ENCODE measurements around the gene CRNN. TPM values are rescaled to one million over a fixed set of nuclear protein-coding genes. Genes with fewer than 3 reads are reported as not detected.

Gene CRNN
- total RNA-seq, 4 donors from 2014 or later, result not detected

DNA sequence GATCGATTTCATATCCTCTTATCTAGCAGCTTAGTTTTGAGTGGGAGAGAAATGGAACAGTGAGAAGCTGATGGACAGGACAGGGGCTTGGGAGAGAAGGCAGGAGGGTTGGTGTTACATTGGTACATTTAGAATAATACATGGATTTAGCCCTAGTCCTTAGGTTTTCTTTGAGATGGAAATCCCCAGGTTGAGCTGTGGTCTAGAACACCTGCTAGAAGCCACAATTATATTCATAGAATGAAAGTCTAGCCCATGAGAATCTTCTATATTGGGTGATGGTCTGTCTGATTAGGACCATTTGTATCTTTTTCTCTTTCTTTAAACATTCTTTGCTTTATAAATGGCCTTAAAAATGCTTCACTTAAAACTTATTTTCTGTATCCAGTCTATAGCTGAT, 19.9 kb downstream of the CRNN start:
- Histone ChIP-seq H3K36me3 (no peaks in the 10 kb centered on the region), H3K9me3 (no peaks in the 10 kb centered on the region), H3K4me3 (no peak overlapping the region), H3K27me3 (no peaks in the 10 kb centered on the region), H3K4me1 (no peaks in the 10 kb centered on the region), H3K27ac (no peak overlapping the region)
- no peak for DNase-seq
- intact Hi-C loops (cut with DNase I; ENCODE audit: low total_unique reads) (no loop called here), in situ Hi-C loops (cut with MboI; ENCODE audit: low sequenced_read_pairs in 4 of 4) (no loop called here)
- ATAC-seq, result no peak
- TF ChIP-seq, protein P1, sequence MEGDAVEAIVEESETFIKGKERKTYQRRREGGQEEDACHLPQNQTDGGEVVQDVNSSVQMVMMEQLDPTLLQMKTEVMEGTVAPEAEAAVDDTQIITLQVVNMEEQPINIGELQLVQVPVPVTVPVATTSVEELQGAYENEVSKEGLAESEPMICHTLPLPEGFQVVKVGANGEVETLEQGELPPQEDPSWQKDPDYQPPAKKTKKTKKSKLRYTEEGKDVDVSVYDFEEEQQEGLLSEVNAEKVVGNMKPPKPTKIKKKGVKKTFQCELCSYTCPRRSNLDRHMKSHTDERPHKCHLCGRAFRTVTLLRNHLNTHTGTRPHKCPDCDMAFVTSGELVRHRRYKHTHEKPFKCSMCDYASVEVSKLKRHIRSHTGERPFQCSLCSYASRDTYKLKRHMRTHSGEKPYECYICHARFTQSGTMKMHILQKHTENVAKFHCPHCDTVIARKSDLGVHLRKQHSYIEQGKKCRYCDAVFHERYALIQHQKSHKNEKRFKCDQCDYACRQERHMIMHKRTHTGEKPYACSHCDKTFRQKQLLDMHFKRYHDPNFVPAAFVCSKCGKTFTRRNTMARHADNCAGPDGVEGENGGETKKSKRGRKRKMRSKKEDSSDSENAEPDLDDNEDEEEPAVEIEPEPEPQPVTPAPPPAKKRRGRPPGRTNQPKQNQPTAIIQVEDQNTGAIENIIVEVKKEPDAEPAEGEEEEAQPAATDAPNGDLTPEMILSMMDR (IDR thresholded peaks at IDR 0.05 in 4 of 5, conservative IDR thresholded peaks at IDR 0.05 in 1 of 5), result no peak
- TF ChIP-seq POLR2A (IDR thresholded peaks at IDR 0.05), result no peak

DNA sequence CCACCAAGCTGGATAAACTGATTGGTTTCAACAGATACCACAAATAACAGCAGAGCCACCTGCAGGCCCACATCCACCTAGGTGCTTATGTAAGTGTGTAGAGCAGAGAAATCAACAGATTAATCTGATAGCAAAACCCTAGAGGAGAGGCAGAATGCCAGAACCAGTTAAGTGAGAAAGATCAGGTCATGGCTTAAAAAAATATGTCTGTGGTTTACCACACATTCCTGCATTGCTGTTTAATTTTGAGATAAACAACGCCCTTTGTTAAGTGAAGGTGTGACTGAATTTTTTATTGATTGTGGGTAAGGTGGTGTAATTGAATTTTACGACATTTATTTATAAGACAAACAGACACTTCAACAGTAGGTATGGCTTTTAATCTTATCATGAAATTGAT, 21.2 kb downstream of the CRNN start:
- in situ Hi-C loops (cut with MboI; ENCODE audit: low sequenced_read_pairs in 4 of 4), result no loop called here
- H3K4me3 ChIP-seq, result no peak overlapping the region
- no peaks in the 10 kb centered on the region for H3K36me3 ChIP-seq
- TF ChIP-seq, protein P1 (IDR thresholded peaks at IDR 0.05 in 4 of 5, conservative IDR thresholded peaks at IDR 0.05 in 1 of 5), result no peak
- ATAC-seq (no peak), DNase-seq (no peak)
- intact Hi-C loops (cut with DNase I; ENCODE audit: low total_unique reads), result no loop called here
- no peak overlapping the region for H3K27ac ChIP-seq
- no peaks in the 10 kb centered on the region for H3K27me3 ChIP-seq
- H3K9me3 ChIP-seq, result no peaks in the 10 kb centered on the region
- no peaks in the 10 kb centered on the region for H3K4me1 ChIP-seq

DNA sequence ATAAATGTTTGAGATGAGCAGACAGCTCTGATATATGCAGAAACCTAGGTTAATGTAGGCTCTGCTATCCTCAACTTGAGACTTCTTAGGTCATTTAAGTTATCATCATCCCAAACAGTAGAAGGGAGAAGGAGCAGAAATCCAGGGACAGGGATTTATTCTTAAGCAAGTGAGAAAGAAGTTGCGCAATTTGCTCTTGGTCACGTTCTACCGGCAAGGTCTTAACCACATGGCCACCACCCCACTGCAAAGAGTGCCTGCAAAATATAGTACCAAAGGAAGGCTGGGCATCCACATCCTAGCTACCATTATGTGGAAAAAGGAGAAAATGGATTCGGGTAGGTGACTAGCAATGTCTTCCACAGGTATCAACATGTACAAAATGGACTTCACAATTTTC, 25.2 kb downstream of the CRNN start:
- DNase-seq, result no peak
- Histone ChIP-seq H3K36me3 (no peaks in the 10 kb centered on the region), H3K4me3 (no peak overlapping the region), H3K4me1 (no peaks in the 10 kb centered on the region), H3K27ac (no peak overlapping the region), H3K27me3 (no peaks in the 10 kb centered on the region), H3K9me3 (no peaks in the 10 kb centered on the region)
- intact Hi-C loops (cut with DNase I; ENCODE audit: low total_unique reads), result no loop called here
- TF ChIP-seq, protein P1 (IDR thresholded peaks at IDR 0.05 in 4 of 5, conservative IDR thresholded peaks at IDR 0.05 in 1 of 5), result no peak
- TF ChIP-seq POLR2A (IDR thresholded peaks at IDR 0.05), result no peak
- in situ Hi-C loops (cut with MboI; ENCODE audit: low sequenced_read_pairs in 4 of 4), result no loop called here
- no peak for ATAC-seq

DNA sequence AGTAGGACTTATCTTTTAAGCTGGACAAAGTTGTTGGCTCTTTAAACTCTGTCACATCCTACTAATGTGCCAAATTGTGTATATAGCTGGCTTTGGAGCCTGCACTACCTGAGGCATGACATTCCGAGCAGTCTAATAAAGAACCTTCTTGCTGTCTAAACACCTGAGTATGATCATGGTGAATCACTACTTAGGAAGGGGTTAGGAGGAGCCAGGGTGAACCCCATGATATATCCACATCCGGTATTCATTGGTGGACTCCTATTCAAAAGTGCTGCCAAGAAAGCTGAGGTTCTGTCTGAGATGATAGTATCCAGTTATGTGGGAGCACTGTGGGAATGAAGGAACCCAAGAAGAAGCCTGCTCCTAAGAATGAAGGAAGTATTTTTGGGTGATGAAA, 27.1 kb downstream of the CRNN start:
- TF ChIP-seq, protein P1 (IDR thresholded peaks at IDR 0.05 in 4 of 5, conservative IDR thresholded peaks at IDR 0.05 in 1 of 5), result no peak
- no peak for TF ChIP-seq POLR2A (IDR thresholded peaks at IDR 0.05)
- ATAC-seq, result no peak

DNA sequence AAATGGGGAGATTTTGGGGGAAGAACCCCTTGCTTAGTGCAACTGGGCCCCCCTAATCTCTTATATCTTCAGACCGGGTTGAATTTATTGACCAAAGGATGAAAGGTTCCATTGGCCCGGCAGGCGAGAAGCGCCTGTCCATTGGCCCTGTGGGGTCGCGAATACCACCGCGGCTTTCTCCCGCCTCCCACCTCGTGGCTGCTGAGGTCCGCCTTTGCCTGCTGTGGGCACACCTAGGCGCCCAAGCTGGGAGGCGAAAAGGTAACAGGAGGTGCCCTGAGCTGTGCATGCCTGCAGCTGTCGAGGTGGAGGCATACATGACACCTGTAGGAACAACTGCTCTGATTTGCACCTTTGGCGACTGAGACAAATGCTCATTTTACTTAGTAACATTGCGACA, 33.1 kb downstream of the CRNN start:
- no peak for DNase-seq
- TF ChIP-seq POLR2A (IDR thresholded peaks at IDR 0.05), result no peak
- TF ChIP-seq, protein P1 (IDR thresholded peaks at IDR 0.05 in 4 of 5, conservative IDR thresholded peaks at IDR 0.05 in 1 of 5), result no peak
- intact Hi-C loops (cut with DNase I; ENCODE audit: low total_unique reads) (no loop called here), in situ Hi-C loops (cut with MboI; ENCODE audit: low sequenced_read_pairs in 4 of 4) (no loop called here)
- H3K27me3 ChIP-seq, result no peaks in the 10 kb centered on the region
- no peak overlapping the region for H3K27ac ChIP-seq
- no peaks in the 10 kb centered on the region for H3K36me3 ChIP-seq
- no peaks in the 10 kb centered on the region for H3K9me3 ChIP-seq
- H3K4me1 ChIP-seq, result no peaks in the 10 kb centered on the region
- no peak for ATAC-seq
- H3K4me3 ChIP-seq, result no peak overlapping the region

More for the DNA sequence above, 27.1 kb downstream of the CRNN start:
- intact Hi-C loops (cut with DNase I; ENCODE audit: low total_unique reads), result no loop called here
- Histone ChIP-seq H3K4me3 (no peak overlapping the region), H3K27ac (no peak overlapping the region), H3K36me3 (no peaks in the 10 kb centered on the region), H3K9me3 (no peaks in the 10 kb centered on the region), H3K27me3 (no peaks in the 10 kb centered on the region), H3K4me1 (no peaks in the 10 kb centered on the region)
- DNase-seq, result no peak
- in situ Hi-C loops (cut with MboI; ENCODE audit: low sequenced_read_pairs in 4 of 4), result no loop called here
